Transverse colon (tissue), 4 donors: ENCODE data around the gene DNAJA3. TPM values are rescaled to one million over a fixed set of nuclear protein-coding genes. Genes with fewer than 3 reads are reported as not detected.
A peak's percentile ranks its signal among the peaks of the same experiment; 100 is the strongest.

ENCODE experiments used
- DNase-seq: peaks from one replicate; pipeline ENCODE4 v3.0.0-alpha.2; 2019
- H3K27ac ChIP-seq, 4 donors: fragments of 200-600 bp; sonication (generic); 2 replicates each; pipeline ENCODE4 v1.5.1; 2016 to 2018; ENCODE audit warnings: inconsistent platforms in 4 of 4
- H3K27me3 ChIP-seq: fragments of 200-600 bp; sonication (generic); 2 replicates; pipeline ENCODE4 v1.5.1; 2017; ENCODE audit warnings: inconsistent platforms
- H3K36me3 ChIP-seq, 4 donors: fragments of 200-600 bp; sonication (generic); 2 replicates each; pipeline ENCODE4 v1.5.1; 2017 to 2019; ENCODE audit warnings: inconsistent platforms in 4 of 4
- H3K4me1 ChIP-seq, 4 donors: fragments of 200-600 bp; sonication (generic); 2 replicates each; pipeline ENCODE4 v1.5.1; 2017 to 2020; ENCODE audit warnings: inconsistent platforms in 4 of 4
- H3K4me3 ChIP-seq, 4 donors: fragments of 200-600 bp; sonication (generic); 1 replicate in 1 of 4; 2 replicates in 3 of 4; pipeline versions ENCODE4 v1.5.1 to v1.6.1; 2017 to 2019; ENCODE audit warnings: inconsistent platforms in 4 of 4
- H3K9me3 ChIP-seq, 2 donors: fragments of 200-600 bp; sonication (generic); 2 replicates each; pipeline ENCODE4 v1.5.1; 2017 to 2019; ENCODE audit warnings: inconsistent platforms in 2 of 2
- CTCF ChIP-seq, 5 experiments: fragments of 200-600 bp in 3 of 5; fragments of 450-650 bp in 2 of 5; sonication (generic) in 3 of 5; IDR thresholded peaks; 1 replicate in 2 of 5; 2 replicates in 3 of 5; pipeline ENCODE4 v1.5.1; 2016 to 2017; ENCODE audit warnings: antibody characterized with exemption in 5 of 5, inconsistent platforms in 3 of 5, mild to moderate bottlenecking in 2 of 5, moderate library complexity in 1 of 5
- EP300 ChIP-seq: sonication (generic); formaldehyde crosslinking; IDR thresholded peaks from one replicate; pipeline ENCODE4 v1.6.1; 2017; ENCODE audit warnings: antibody characterized with exemption, low read depth
- POLR2A ChIP-seq: fragments of 450-650 bp; IDR thresholded peaks from one replicate; pipeline ENCODE4 v1.6.1; 2016; ENCODE audit warnings: antibody characterized with exemption, mild to moderate bottlenecking, moderate library complexity
- POLR2AphosphoS5 ChIP-seq, 3 donors: sonication (generic); formaldehyde crosslinking; IDR thresholded peaks; one replicate each; pipeline ENCODE4 v1.6.1; 2016; ENCODE audit warnings: antibody characterized with exemption in 3 of 3
- WGBS, 2 donors: methylation state at CpG; one replicate each; pipeline ENCODE4 v1.1.5; 2018; ENCODE audit warnings: low coverage in 1 of 2; 5-methylcytosine and 5-hydroxymethylcytosine counted together
- in situ Hi-C, 4 donors: fragments of 200-750 bp; cut with MboI; loops; one replicate each; pipeline versions ENCODE4 v1.15.0 to v1.15.1; 2017; ENCODE audit warnings: low sequenced_read_pairs in 3 of 4, low pct_ligation_motif_present in 1 of 4, low pct_unique_long_range_greater_than_20kb in 1 of 4
- intact Hi-C: fragments of 100-400 bp; cut with DNase I; formaldehyde crosslinking; loops from one replicate; pipeline ENCODE4 v1.15.1; 2023; ENCODE audit warnings: low total_unique reads
- total RNA-seq, 4 donors: library from RNA; depleted of rRNA; stranded (reverse); fragments of >200 nt; gene quantifications; one replicate each; pipeline ENCODE4 v1.1.0, GENCODE V29; 2016

Gene DNAJA3
- total RNA-seq, 4 donors from 2014 or later, result 49.0 to 126 (median 75.5) TPM

GRCh38 chr16:4496305-4496704 lies 70.6 kb downstream of the DNAJA3 start:
- peaks cover 0 to 3% (median 0%) of the 10 kb centered on the region in 4 donors for H3K36me3 ChIP-seq
- TF ChIP-seq POLR2AphosphoS5 (IDR thresholded peaks at IDR 0.05), result no peak
- no peak for TF ChIP-seq CTCF (IDR thresholded peaks at IDR 0.05)
- no peak for TF ChIP-seq POLR2A
- TF ChIP-seq EP300, result no peak
- no peaks in the 10 kb centered on the region for H3K9me3 ChIP-seq
- H3K4me3 ChIP-seq, result no peak overlapping the region
- WGBS, 2 donors, result 40 to 77% methylated on average over 1 to 4 of the region's 4 CpGs
- intact Hi-C loops (no loop called here), in situ Hi-C loops (no loop called here)
- peaks cover 14 to 22% (median 15%) of the 10 kb centered on the region in 4 donors for H3K4me1 ChIP-seq
- H3K27me3 ChIP-seq, result no peaks in the 10 kb centered on the region
- no peak for DNase-seq
- no peak overlapping the region for H3K27ac ChIP-seq

- Histone ChIP-seq H3K9me3 (no peaks in the 10 kb centered on the region), H3K4me1 (peaks cover 18 to 26% (median 19%) of the 10 kb centered on the region in 4 donors), H3K36me3 (peaks cover 0 to 3% (median 0%) of the 10 kb centered on the region in 4 donors), H3K27me3 (no peaks in the 10 kb centered on the region), H3K4me3 (no peak overlapping the region), H3K27ac (no peak overlapping the region)
- no peak for DNase-seq
- intact Hi-C loops, result no loop called here
- in situ Hi-C loops, result no loop called here
- TF ChIP-seq CTCF (IDR thresholded peaks at IDR 0.05) (no peak), EP300 (no peak), POLR2AphosphoS5 (IDR thresholded peaks at IDR 0.05) (no peak), POLR2A (no peak)
- 82 to 100% methylated on average over 2 to 8 of the region's 8 CpGs for WGBS, 2 donors
Measured at GRCh38 chr16:4498546-4499195, 73.0 kb downstream of the DNAJA3 start.

- in situ Hi-C loops (no loop called here), intact Hi-C loops (no loop called here)
- Histone ChIP-seq H3K27ac (no peak overlapping the region), H3K9me3 (no peaks in the 10 kb centered on the region), H3K4me3 (no peak overlapping the region), H3K27me3 (no peaks in the 10 kb centered on the region), H3K4me1 (peaks cover 18 to 26% (median 19%) of the 10 kb centered on the region in 4 donors), H3K36me3 (peaks cover 0 to 3% (median 0%) of the 10 kb centered on the region in 4 donors)
- 80 to 97% methylated on average over 2 to 4 of the region's 4 CpGs for WGBS, 2 donors
- DNase-seq, result no peak
- TF ChIP-seq CTCF (IDR thresholded peaks at IDR 0.05) (no peak), EP300 (no peak), POLR2A (no peak), POLR2AphosphoS5 (IDR thresholded peaks at IDR 0.05) (no peak)
Measured at GRCh38 chr16:4499196-4499555, 73.5 kb downstream of the DNAJA3 start.

- no peaks in the 10 kb centered on the region for H3K9me3 ChIP-seq
- intact Hi-C loops (loop anchor here (10.0 kb wide), 1 partner anchor 85 kb away; no protein-coding TSS in a partner anchor), in situ Hi-C loops (no loop called here)
- H3K27me3 ChIP-seq, result no peaks in the 10 kb centered on the region
- TF ChIP-seq EP300, result no peak
- TF ChIP-seq POLR2AphosphoS5 (IDR thresholded peaks at IDR 0.05), result peak in 2 of 3 donors; percentile 57 to 64
- H3K4me1 ChIP-seq, result peaks cover 18 to 25% (median 19%) of the 10 kb centered on the region in 4 donors
- no peak overlapping the region for H3K4me3 ChIP-seq
- peak overlapping the region; percentile 62 to 74 (median 66) for H3K27ac ChIP-seq
- no peak for DNase-seq
- peaks cover 0 to 3% (median 0%) of the 10 kb centered on the region in 4 donors for H3K36me3 ChIP-seq
- WGBS, 2 donors, result 20 to 70% methylated on average over 1 to 3 of the region's 3 CpGs
Measured at GRCh38 chr16:4500272-4500671, 74.6 kb downstream of the DNAJA3 start.
